DMS 273 (cell line): ENCODE measurements around the gene PCNT.
"Not testable (repeated sequence)": the region's sequence is repeated elsewhere in the genome, so short reads cannot be mapped to it uniquely, and the experiment has no call there.

Source experiments
- DNase-seq: peaks from one replicate; lab custom pipeline; 2025; ENCODE audit not compliant: unreplicated experiment; lab: John Stamatoyannopoulos, UW

Gene PCNT

DNA sequence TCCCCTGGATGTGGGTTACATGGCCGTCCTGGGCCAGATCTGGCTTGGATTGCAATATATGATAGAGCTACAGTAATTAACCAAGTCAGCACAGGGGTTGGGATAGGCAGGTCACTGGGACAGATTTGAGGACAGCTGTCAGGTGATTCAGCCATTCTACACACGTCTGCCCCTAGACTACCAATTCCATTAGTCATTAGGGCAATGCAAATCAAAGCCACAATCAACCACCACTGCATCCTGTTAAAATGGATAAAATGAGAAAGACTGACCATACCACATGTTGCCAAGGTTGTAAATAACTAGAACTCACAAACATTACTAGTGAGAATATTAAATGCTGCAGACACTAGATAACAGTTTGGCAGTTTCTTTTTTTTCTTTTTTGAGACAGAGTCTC is 16.3 kb upstream of the PCNT start:
- DNase-seq = no peak

DNA sequence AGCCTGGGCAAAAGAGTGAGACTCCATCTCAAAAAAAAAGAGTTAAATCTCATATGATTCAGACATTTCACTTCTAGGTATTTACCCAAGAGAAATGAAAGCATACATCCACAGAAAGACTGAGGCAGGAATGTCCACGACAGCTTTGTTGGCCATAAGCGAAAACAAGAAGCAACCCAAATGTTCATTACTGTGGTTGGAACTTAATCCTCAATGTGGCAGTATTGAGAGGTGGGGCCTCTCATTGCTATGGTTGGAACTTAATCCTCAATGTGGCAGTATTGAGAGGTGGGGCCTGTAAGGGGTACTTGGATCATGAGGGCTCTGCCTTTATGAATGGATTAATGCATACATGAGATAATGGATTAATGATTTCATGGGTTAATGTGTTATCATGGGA is 15.5 kb upstream of the PCNT start:
- no peak for DNase-seq

DNA sequence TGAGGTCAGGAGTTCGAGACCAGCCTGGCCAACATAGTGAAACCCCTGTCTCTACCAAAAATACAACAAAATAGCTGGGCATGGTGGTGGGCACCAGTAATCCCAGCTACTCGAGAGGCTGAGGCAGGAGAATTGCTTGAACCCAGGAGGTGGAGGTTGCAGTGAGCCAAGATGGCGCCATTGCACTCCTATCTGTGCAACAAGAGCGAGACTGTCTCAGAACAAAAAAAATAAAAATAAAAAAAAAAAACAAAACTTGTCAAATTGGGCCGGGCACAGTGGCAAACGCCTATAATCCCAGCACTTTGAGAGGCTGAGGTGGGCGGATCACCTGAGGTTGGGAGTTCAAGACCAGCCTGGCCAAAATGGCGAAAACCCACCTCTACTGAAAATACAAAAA is 13.7 kb upstream of the PCNT start:
- DNase-seq = not testable (repeated sequence)

DNA sequence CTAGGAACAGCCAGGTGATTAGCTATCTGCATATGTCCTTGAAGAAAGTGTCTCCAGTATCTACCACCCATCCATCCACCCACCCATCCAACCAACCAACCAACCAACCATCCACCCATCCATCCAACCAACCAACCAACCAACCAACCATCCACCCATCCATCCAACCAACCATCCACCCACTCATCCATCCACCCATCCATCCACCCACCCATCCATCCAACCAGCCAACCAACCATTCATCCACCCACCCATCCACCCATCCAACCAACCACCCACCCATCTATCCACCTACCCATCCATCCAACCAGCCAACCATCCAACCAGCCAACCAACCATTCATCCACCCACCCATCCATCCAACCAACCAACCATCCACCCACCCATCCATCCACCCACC is 12.4 kb upstream of the PCNT start:
- DNase-seq = no peak

DNA sequence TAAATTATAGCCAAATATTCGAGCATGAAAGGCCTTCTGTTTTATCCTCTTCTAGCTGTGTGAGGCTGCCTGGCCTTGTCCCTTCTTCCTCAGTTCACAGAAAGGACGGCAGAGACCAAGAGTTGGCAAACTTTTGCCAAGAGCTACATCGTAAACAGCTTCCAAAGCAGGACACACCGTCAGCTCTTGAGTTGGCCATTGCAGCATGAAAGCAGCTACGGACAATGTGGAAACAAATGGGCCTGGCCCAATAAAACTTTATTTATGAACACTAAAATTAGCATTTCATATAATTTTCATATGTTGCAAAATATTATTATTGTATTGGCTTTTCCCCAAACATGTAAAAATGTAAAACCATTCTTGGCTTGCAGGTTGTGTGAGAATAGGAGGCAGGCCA is 11.0 kb upstream of the PCNT start:
- DNase-seq = no peak

DNA sequence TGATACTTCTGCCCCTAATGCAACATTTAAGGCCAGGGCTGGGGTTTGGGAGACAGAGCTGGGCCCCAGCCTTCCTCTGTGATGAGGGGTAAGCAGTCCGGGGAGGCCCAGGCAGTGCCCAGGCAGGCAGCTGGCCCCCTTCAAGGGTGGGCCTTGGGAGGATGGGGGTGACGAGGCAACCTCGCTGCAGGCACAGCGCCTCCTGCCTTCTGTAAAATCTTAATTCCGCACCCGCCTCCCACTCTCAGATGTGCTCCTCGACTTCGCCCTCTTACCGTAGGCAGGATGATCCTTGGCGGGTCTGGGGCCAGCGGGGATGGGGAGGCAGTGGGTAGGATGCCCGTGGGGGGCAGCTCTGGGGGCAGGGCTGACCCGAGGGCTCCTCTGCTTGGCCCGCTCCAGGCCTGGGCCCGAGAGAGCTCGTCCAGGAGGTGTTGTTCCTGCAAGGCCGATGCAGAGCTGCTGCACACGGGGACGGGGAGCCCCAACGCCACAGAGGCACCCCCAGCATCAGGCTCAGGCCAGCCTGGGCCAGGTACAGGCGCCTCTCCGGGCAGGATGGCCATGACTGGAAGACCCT is 9.4 kb upstream of the PCNT start:
- DNase-seq = no peak

DNA sequence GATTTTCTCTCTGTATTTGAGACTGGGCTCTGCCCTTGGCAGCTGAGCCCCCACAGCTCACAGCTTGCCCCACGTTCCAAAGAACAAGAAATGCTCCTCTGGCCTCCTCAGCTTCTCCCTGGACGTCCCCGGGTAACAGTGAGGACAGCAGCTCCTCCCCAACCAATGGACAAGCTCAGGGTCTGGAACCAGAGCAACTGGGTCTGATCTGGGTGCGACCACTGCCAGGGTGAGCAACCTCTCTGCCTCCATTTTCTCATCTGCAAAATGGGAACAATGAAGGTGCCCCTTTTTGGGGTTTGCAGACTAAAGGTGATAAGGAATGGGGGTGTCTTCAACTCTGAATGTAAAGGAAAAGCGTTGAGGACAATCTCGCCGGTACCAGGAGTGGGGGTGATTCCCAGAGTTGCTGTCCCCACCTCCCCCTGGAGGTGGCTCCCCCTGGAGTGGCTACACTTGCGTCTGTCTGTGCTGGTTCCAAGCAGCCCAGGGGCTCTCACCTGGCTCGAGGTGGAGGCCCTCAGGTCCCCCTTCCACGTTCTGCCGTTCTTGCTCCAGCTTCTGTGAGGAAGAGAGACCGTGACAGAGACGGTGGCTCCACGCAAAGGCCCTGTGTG is 7.1 kb upstream of the PCNT start:
- DNase-seq = no peak

DNA sequence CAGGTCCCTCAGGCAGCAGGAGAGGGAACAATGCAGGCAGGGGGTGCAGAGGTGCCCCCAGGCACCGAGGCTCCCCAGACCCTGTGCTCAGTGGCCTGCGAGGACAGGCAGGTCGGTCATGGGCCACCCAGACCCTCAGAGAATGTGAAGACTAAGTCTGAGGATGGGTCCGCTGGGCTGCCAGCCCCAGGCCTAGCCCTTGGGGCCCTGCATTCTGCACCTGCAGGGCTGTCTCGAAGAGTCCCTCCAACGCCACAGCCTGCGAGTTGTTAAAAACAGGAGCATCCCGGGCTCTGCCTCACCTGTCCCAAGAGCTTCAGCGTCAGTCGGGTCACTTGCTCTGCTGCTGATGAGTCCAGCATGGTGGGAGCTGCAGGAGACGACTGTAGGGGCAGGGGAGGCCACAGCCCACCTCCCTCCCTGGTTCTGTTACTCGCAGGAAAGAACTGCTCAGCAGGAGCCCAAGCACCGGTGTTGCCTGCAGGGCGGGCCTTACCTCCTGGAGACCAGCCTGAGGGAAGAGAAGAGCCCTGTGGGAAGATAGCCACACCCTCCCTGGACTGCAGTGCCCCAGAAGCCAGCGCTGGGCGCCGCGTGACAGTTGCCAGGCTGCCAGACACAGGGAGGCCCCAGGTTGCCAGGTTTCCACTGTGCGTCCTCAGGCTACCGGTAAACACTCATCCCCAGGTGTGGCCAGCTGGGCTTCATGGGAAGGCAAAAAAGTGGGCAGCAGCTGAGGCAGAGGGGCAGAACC is 6.1 kb upstream of the PCNT start:
- no peak for DNase-seq

DNA sequence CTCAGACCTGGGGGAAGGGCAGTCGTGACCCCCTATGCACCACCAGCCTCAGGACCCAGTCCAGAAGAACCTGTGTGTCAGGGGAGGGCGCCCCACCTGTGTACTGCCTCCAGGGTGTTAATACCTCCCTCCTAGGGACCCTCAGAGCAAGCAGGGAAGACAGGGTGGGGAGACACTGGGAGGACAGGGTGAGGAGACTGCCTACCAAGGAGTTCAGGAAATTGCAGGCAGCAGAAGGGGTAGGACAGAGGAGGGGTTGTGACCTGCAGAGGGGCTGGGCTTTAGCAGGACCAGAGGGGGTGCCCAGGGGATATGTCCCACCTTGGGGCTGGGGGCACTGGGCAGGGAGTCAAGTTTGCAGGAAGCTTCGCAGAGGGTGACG is 5.5 kb upstream of the PCNT start:
- DNase-seq = no peak

DNA sequence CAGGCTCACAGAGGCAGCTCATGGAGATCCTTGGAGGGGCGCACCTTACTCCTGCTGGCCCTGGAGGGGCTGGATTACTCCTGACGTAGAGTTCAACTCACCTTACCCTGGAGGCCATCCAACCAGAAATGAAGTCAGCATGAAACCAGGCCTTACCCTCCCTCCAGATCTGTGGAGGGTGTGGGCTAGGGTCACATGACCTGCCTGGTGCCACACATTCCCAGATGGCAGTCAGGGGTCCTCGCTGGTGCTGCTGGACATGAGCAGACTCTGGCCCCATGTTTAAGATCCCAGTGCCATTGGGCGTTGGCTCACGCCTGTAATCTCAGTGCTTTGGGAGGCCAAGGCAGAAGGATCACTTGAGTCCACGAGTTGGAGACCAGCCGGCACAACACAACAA is 4.8 kb upstream of the PCNT start:
- no peak for DNase-seq

DNA sequence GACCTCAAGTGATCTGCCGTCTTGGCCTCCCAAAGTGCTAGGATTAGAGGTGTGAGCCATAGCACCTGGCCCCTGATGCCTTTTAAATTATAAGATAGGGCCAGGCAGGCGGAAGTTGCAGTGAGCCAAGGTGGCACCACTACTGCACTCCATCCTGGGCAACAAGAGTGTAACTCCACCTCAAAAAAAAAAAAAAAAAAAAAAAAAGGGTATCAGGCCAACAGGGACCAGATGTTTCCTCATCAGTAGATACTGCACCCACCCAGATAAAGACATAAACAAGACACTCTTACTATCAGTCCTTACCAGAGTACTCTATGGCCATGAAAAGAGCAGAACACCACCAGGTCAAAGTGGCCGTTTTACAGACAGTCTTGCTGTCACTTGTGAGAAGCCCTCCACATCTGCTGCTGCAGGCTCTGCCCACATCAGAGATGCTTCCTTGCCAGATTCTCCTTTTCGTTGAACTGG is 3.6 kb upstream of the PCNT start:
- DNase-seq = peak; percentile 43

DNA sequence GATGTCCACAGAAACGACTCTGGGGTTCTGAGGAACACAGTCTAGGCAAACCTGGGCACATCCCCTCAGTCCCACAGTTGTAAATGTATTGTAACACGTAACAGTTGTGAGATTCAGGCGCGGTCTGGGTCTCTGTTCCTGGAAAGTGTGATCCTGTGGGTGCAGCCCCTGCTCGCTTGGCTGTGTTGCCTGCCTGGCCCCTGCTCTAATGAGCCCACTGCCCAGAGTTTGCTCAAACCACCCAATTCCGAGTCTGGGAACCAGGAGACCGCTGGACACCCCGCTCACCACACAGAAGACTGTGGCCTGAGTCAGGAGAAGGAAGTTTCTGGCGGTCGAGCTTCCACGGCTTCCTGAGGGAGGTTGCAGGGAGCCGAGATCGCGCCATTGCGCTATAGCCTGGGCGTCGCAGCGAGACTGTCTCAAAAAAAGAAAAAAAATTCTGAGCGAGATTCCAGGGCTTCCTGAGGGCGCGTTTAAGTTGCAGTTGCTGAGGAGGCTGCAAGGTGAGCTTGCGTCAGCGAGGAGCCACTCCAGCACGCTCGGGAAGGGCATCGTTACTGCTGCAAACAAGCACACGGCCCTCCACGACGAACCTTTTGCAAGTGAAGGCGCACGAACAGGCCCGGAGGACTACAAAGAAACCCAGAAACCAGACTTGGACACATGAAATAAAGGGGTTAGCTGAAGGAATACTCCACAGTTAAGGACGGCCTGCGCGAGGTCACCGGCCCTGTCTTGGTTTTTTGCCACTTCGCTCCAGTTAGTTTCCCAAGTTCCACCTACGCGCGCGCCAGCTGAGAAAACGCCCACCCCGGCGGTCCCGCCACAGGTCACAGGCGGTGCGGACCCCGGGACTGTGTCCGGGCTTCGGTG is 1.4 kb upstream of the PCNT start:
- peak; percentile 50 for DNase-seq

DNA sequence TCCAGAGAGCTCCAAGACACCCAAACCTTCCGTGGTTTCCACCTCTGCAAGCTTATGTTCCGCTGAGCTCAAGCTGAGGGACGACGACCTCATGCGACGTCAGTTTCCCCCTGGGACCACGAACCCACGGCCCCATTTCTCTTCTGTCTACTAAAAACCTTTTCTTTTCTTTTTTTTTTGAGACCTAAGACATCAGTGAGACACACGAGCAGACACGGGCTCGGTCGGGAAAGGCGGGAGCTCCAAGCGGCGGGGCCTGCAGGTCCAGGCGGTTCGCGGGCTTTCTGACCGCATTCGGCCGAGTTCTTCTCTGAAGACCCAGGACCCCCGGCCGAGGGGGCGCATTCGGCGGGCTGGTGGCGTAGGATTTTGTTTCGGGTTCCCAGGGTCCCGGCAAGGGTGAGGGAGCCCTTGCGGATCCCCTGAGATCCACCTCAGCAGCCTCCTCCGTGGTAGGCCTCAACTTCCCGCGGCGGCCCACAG is 688 bp upstream of the PCNT start:
- DNase-seq = peak; percentile 65

DNA sequence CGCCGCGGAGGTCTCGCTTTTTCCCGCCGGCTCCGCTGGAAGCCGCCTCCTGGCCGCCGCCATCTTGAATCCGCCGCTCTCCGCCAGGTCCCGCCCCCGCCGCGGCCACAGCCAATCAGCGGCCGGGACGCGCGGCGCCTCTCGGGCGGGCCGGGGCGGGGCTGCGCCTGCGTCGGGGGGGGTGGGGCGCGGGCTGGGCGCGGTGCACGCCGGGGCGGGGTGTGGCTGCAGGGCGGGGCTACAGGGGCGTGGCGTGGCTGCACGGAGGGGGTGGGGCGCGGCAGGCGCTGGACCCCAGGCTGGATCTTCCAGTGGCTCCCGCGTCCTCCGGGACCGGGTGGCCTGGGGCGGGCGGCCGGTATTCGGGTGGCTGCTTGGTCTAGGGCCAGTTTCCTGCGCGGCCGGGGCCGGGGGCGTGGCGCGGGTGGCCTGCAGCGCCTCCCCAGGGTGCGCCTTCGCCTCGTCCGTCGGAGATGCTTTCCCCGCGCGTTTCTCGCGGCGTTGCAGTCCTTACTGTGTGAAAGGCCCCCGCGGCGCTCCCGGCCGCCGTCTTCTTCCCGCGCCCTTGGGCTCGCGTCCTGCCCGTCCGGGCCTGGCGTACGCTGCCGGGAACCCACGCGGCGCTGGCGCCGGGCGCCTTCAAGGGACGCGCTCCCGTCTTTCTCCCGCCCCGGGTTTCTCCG is 575 bp downstream of the PCNT start:
- peak; percentile 92 for DNase-seq

DNA sequence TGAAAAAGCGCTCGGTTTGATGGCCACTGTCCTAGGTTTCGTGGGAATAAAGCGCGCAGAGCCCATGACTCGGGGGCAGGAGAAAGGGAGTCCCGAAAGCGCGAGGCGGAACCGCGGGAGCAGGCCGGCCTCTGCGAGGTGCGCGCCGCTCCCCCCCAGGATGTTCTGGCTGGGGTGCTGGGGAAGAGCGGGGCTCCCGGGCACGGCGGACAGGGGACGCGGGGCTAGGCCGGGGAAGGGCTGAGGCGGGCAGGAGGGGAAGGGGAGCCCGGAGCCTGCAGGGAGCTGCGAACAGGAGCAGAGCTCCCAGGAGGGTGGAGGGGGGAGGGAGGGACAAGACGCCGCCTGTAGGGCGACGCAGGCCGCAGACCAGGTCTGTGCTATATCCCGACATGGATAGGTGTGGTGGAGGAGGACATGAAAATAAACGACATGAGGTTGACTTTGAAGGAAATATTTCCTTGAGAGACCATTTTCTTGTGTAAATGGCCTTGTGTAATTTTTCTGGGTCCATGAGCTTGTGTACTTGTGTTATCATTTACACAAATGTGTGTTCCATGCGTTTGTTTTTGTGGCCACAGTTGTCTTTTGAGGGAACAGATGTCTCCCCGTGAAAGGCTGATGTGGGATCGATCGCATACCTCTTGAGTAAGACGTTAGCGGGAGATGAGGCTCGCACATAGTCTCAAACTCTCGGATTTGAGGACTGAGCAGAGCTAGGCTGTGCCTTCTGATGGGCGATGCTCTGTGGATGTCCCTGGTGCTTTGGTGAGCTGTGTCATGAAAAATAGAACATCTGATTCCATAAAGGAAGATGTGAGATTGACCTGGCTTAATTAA is 1.3 kb downstream of the PCNT start:
- peak; percentile 75 for DNase-seq

DNA sequence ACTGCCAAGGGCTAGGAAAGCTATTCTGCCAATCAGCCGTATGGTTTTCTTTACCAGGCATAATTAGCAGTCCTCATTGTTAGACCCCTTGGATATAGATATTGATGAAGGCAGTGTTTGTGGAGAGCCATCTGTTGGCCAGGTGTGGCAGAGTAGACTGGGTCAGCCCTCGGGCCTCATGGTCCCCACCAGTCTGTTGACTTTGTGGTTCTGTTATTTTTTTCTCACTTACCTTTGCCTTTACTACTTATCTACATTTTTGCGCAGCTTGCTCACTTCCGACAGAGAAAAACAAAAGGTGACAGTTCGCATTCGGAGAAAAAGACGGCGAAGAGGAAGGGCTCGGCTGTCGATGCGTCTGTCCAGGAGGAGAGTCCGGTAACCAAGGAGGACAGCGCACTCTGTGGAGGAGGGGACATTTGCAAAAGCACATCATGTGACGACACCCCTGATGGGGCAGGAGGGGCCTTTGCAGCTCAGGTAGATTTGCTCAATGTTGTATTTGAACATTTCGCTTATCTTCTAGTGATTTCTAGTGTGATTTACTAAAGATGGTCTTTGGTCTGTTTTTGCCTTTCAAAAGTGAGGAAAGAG is 2.3 kb downstream of the PCNT start:
- no peak for DNase-seq

DNA sequence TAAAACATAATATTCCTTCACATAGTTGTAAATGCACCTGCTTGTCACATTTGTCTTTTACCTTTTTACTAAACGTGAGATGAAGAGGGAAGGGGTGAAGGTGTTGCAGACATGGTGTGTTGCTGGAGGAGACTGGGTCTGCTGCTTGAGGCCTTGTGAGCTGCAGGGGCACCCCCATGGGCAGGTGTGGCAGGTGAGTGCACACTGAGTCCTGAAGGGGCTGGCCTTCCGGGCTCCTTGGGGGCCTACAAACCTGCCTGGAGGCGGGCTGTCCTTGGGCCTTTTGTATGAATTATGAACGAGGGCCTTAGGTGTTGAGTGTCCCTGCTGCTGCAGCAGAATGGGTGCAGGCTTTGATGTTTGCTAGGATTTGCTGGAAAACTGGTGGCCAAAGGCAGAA is 3.8 kb downstream of the PCNT start:
- DNase-seq = no peak

DNA sequence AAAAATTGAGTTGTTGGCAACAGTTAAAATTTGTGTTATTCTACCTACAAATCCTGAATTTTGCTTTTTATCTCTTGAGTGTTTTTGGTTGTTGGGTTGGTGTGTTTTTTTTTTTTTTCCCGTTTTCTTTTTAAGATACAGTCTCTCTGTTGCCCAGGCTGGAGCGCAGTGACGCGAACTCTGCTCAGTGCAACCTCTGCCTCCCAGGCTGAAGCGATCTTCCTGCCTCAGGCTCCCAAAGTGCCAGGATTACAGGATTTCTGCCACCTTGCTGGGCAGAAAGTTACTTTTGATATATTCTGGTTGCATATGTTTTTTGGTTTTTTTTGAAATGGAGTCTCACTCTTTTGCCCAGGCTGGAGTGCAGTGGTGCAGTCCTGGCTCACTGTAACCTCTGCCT is 4.2 kb downstream of the PCNT start:
- DNase-seq = no peak

DNA sequence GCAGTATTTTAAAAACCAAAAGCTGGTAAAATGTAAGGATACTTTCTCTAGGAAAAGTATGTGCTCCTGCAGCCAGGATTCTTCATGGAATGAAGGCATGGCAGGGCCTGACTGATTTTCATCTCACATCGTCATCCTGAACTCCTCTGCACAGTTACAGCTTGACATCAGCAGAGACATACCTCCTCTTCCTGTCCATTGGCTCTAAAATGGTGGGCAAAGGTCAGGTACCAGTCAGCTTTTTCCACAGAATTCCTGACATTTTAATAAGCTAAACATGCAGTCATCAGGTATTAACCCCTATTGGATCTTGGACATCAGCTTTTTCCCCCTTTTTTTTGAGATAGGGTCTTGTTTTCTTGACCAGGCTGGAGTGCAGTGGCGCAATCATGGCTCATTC is 5.8 kb downstream of the PCNT start:
- no peak for DNase-seq
